HepG2 (cell line): ENCODE measurements around the gene CDH23. TPM values are rescaled to one million over a fixed set of nuclear protein-coding genes. Genes with fewer than 3 reads are reported as not detected.

Experiments
- ASH2L ChIP-seq: fragments of 300-600, 200-600 bp; sonication (generic); IDR thresholded peaks from 2 replicates; pipeline ENCODE4 v1.7.0; 2017; ENCODE audit warnings: low read depth, mild to moderate bottlenecking, moderate library complexity, mixed read lengths, low read length; ENCODE audit not compliant: insufficient read length
- CHCHD3 ChIP-seq: sonication (generic); formaldehyde crosslinking; IDR thresholded peaks from 2 replicates; pipeline ENCODE4 v1.8.0; 2022; ENCODE audit warnings: mild to moderate bottlenecking, missing genetic modification reagents, moderate library complexity
- DMAP1 ChIP-seq: IDR thresholded peaks from 2 replicates; pipeline ENCODE4 v1.6.1; 2016
- GFI1 ChIP-seq: sonication (generic); formaldehyde crosslinking; IDR thresholded peaks from 2 replicates; pipeline ENCODE4 v1.5.0; 2020; ENCODE audit warnings: missing genetic modification reagents, mild to moderate bottlenecking, borderline replicate concordance
- HNF4A ChIP-seq: sonication (generic); formaldehyde crosslinking; IDR thresholded peaks from 2 replicates; pipeline ENCODE4 v1.4.0; 2020; ENCODE audit warnings: missing genetic modification reagents
- KAT8 ChIP-seq: IDR thresholded peaks from 2 replicates; pipeline ENCODE4 v1.6.1; 2016; ENCODE audit warnings: missing genetic modification reagents, missing compliant biosample characterization
- MEIS2 ChIP-seq: sonication (generic); formaldehyde crosslinking; IDR thresholded peaks from 2 replicates; pipeline ENCODE4 v1.9.0; 2021; ENCODE audit warnings: mild to moderate bottlenecking, missing genetic modification reagents
- RELA ChIP-seq: sonication (generic); formaldehyde crosslinking; IDR thresholded peaks from 2 replicates; pipeline ENCODE4 v1.4.0; 2020; ENCODE audit warnings: missing genetic modification reagents
- SAFB2 ChIP-seq: sonication (generic); formaldehyde crosslinking; IDR thresholded peaks from 2 replicates; pipeline ENCODE4 v1.5.1; 2020; ENCODE audit warnings: missing genetic modification reagents, low read depth, mild to moderate bottlenecking, borderline replicate concordance
- SALL2 ChIP-seq: sonication (generic); formaldehyde crosslinking; IDR thresholded peaks from 2 replicates; pipeline ENCODE4 v1.8.1; 2023; ENCODE audit warnings: mild to moderate bottlenecking, missing genetic modification reagents, inconsistent platforms
- SP1 ChIP-seq, 2 experiments: fragments of 450-650 bp in 1 of 2; sonication (generic) in 1 of 2; formaldehyde crosslinking in 1 of 2; IDR thresholded peaks; 2 replicates each; pipeline versions ENCODE4 v1.4.0 to v1.6.1; 2016 to 2020; ENCODE audit warnings: missing genetic modification reagents in 1 of 2
- ZFP36L1 ChIP-seq: sonication (generic); formaldehyde crosslinking; IDR thresholded peaks from 2 replicates; pipeline ENCODE4 v1.8.0; 2022; ENCODE audit warnings: mild to moderate bottlenecking, missing genetic modification reagents, moderate library complexity
- ZNF230 ChIP-seq: sonication (generic); formaldehyde crosslinking; IDR thresholded peaks from 2 replicates; pipeline ENCODE4 v1.4.0; 2020; ENCODE audit warnings: mild to moderate bottlenecking, missing genetic modification reagents
- ZNF33B ChIP-seq: sonication (generic); formaldehyde crosslinking; IDR thresholded peaks from 2 replicates; pipeline ENCODE4 v1.5.1; 2020; ENCODE audit warnings: mild to moderate bottlenecking, missing genetic modification reagents
- ZNF431 ChIP-seq: sonication (generic); formaldehyde crosslinking; IDR thresholded peaks from 2 replicates; pipeline ENCODE4 v1.9.0; 2022; ENCODE audit warnings: missing genetic modification reagents, low read depth, mild to moderate bottlenecking, borderline replicate concordance
- ZNF432 ChIP-seq: sonication (generic); formaldehyde crosslinking; IDR thresholded peaks from 2 replicates; pipeline ENCODE4 v1.5.0; 2020; ENCODE audit warnings: missing genetic modification reagents, mild to moderate bottlenecking, borderline replicate concordance
- ZNF549 ChIP-seq: sonication (generic); formaldehyde crosslinking; IDR thresholded peaks from 2 replicates; pipeline ENCODE4 v1.5.0; 2020; ENCODE audit warnings: missing genetic modification reagents
- ZNF567 ChIP-seq: sonication (generic); formaldehyde crosslinking; IDR thresholded peaks from 2 replicates; pipeline ENCODE4 v1.8.1; 2023; ENCODE audit warnings: mild to moderate bottlenecking, missing genetic modification reagents, borderline replicate concordance
- ZSCAN29 ChIP-seq: sonication (generic); formaldehyde crosslinking; conservative IDR thresholded peaks from 2 replicates; pipeline ENCODE4 v1.4.0; 2020; ENCODE audit warnings: mild to moderate bottlenecking, missing genetic modification reagents
- polyA plus RNA-seq, 8 experiments: library from polyadenylated mRNA; depleted of rRNA in 3 of 8; stranded (reverse) in 7 of 8; unstranded in 1 of 8; fragments of >200 nt; fragmentation: Illumina TruSeq in 4 of 8; extraction: Trizol in 4 of 8; gene quantifications; 2 replicates each; pipeline versions ENCODE4 v1.2.1 to v1.2.3, GENCODE V29; 2011 to 2016; ENCODE audit warnings: low read depth in 4 of 8, missing spikeins in 1 of 8, mixed read lengths in 1 of 8; ENCODE audit not compliant: insufficient read depth in 1 of 8
- total RNA-seq, 5 experiments: library from RNA; depleted of rRNA; stranded (reverse); fragments of >200 nt; fragmentation: Illumina TruSeq; extraction: Trizol; gene quantifications; 2 replicates each; pipeline ENCODE4 v1.2.3, GENCODE V29; 2016; ENCODE audit warnings: low read depth in 1 of 5
- TF ChIP-seq, protein P1 (sequence below): sonication (generic); formaldehyde crosslinking; conservative IDR thresholded peaks from 2 replicates; pipeline ENCODE4 v1.4.0; 2020; ENCODE audit warnings: mild to moderate bottlenecking, missing genetic modification reagents, moderate library complexity
- TF ChIP-seq, protein P2 (sequence below): sonication (generic); formaldehyde crosslinking; IDR thresholded peaks from 2 replicates; pipeline ENCODE4 v1.5.0; 2020; ENCODE audit warnings: mild to moderate bottlenecking, missing genetic modification reagents, borderline replicate concordance
- TF ChIP-seq, protein P3 (sequence below): sonication (generic); formaldehyde crosslinking; IDR thresholded peaks from 2 replicates; pipeline ENCODE4 v1.5.0; 2020; ENCODE audit warnings: mild to moderate bottlenecking, low read depth, missing genetic modification reagents, borderline replicate concordance
- TF ChIP-seq, protein P4 (sequence below): sonication (generic); formaldehyde crosslinking; conservative IDR thresholded peaks from 2 replicates; pipeline ENCODE4 v1.8.0; 2022; ENCODE audit warnings: mild to moderate bottlenecking, moderate library complexity, missing genetic modification reagents

The CDH23 gene
- total and polyA plus RNA-seq, 2 of the 13 experiments (the other 11 are each of a cell fraction or from before 2014, with no cell fraction given): 0.13 TPM; not detected in 1

DNA sequence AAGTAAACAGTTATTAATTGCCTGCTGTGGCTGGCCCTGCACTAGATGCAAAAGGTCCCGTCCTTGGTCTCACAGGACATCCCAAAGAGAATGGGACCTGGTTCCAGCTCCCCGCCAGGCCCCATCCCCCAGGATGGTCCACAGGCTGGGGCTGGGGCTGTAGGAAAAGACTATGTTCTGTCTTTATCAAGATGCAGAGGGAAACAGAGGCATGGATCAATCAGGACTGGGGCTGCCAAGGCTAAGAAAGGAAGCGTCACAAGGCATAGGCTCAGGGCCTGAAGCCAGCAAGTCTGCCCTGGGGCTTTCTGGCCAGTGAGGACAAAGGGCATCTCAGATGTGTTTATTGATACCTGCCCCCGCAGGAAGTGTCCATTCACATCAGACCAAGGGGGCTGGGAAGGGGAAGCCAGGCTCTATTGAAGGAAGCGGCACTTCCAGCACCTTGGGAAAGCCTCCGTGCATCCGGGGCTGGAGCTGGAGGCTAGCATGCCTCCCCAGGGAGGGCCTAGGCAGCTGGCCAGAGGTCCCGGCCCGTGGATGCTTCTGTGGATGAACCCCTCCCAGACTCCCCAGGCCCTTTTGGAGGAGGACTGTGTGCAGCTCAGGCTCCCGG, 370.8 kb downstream of the CDH23 start (continued):
- TF ChIP-seq, protein P1, sequence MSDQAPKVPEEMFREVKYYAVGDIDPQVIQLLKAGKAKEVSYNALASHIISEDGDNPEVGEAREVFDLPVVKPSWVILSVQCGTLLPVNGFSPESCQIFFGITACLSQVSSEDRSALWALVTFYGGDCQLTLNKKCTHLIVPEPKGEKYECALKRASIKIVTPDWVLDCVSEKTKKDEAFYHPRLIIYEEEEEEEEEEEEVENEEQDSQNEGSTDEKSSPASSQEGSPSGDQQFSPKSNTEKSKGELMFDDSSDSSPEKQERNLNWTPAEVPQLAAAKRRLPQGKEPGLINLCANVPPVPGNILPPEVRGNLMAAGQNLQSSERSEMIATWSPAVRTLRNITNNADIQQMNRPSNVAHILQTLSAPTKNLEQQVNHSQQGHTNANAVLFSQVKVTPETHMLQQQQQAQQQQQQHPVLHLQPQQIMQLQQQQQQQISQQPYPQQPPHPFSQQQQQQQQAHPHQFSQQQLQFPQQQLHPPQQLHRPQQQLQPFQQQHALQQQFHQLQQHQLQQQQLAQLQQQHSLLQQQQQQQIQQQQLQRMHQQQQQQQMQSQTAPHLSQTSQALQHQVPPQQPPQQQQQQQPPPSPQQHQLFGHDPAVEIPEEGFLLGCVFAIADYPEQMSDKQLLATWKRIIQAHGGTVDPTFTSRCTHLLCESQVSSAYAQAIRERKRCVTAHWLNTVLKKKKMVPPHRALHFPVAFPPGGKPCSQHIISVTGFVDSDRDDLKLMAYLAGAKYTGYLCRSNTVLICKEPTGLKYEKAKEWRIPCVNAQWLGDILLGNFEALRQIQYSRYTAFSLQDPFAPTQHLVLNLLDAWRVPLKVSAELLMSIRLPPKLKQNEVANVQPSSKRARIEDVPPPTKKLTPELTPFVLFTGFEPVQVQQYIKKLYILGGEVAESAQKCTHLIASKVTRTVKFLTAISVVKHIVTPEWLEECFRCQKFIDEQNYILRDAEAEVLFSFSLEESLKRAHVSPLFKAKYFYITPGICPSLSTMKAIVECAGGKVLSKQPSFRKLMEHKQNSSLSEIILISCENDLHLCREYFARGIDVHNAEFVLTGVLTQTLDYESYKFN (CRISPR knock-in tag): peak; percentile 15; the same call in 1 of the 2 replicates
- TF ChIP-seq GFI1 (CRISPR knock-in tag) (no peak), SALL2 (no peak), KAT8 (CRISPR knock-in tag) (no peak), ZNF567 (no peak), HNF4A (CRISPR knock-in tag) (peak; percentile 19; the same call in 1 of the 2 replicates), ZNF230 (no peak), CHCHD3 (no peak), DMAP1 (no peak), SAFB2 (no peak), ASH2L (no peak), ZNF33B (CRISPR knock-in tag) (no peak), ZNF431 (CRISPR knock-in tag) (no peak), ZFP36L1 (CRISPR knock-in tag) (no peak), ZSCAN29 (CRISPR knock-in tag) (no peak), ZNF549 (CRISPR knock-in tag) (no peak), SP1 (IDR thresholded peaks at IDR 0.05) (no peak), SP1 (CRISPR knock-in tag; IDR thresholded peaks at IDR 0.05) (no peak), ZNF432 (CRISPR knock-in tag) (no peak), MEIS2 (no peak), RELA (CRISPR knock-in tag) (no peak)
- TF ChIP-seq, protein P2, sequence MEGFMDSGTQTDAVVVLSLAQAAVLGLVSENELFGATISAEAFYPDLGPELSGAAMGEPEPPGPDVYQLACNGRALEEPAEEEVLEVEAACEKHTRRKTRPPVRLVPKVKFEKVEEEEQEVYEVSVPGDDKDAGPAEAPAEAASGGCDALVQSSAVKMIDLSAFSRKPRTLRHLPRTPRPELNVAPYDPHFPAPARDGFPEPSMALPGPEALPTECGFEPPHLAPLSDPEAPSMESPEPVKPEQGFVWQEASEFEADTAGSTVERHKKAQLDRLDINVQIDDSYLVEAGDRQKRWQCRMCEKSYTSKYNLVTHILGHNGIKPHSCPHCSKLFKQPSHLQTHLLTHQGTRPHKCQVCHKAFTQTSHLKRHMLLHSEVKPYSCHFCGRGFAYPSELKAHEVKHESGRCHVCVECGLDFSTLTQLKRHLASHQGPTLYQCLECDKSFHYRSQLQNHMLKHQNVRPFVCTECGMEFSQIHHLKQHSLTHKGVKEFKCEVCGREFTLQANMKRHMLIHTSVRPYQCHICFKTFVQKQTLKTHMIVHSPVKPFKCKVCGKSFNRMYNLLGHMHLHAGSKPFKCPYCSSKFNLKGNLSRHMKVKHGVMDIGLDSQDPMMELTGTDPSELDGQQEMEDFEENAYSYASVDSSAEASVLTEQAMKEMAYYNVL: no peak
- TF ChIP-seq, protein P3, sequence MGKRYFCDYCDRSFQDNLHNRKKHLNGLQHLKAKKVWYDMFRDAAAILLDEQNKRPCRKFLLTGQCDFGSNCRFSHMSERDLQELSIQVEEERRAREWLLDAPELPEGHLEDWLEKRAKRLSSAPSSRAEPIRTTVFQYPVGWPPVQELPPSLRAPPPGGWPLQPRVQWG (CRISPR knock-in tag): no peak
- TF ChIP-seq, protein P4, sequence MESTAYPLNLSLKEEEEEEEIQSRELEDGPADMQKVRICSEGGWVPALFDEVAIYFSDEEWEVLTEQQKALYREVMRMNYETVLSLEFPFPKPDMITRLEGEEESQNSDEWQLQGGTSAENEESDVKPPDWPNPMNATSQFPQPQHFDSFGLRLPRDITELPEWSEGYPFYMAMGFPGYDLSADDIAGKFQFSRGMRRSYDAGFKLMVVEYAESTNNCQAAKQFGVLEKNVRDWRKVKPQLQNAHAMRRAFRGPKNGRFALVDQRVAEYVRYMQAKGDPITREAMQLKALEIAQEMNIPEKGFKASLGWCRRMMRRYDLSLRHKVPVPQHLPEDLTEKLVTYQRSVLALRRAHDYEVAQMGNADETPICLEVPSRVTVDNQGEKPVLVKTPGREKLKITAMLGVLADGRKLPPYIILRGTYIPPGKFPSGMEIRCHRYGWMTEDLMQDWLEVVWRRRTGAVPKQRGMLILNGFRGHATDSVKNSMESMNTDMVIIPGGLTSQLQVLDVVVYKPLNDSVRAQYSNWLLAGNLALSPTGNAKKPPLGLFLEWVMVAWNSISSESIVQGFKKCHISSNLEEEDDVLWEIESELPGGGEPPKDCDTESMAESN (CRISPR knock-in tag): 0 out of 2 replicates have a peak, but pooled peaks have one; percentile 50
